Upper lobe of left lung (tissue), 6 donors: ENCODE data around the gene CPPED1. TPM values are rescaled to one million over a fixed set of nuclear protein-coding genes. Genes with fewer than 3 reads are reported as not detected.

Experiments
- ATAC-seq, 2 donors: fragments of 200-7000 bp; cut with Tn5 transposase; one replicate each; pipeline ENCODE4 v1.9.1; 2022; ENCODE audit warnings: mild to moderate bottlenecking in 2 of 2, moderate library complexity in 2 of 2; ENCODE audit not compliant: low FRiP score in 2 of 2
- DNase-seq, 2 donors: peaks; one replicate each; pipeline ENCODE4 v3.0.0-alpha.2; 2019 to 2020
- H3K27ac ChIP-seq, 4 donors: fragments of 200-600 bp; sonication (generic); one replicate each; pipeline ENCODE4 v1.5.1; 2016 to 2019
- H3K27me3 ChIP-seq, 4 donors: fragments of 200-600 bp; sonication (generic); one replicate each; pipeline ENCODE4 v1.5.1; 2017 to 2019
- H3K36me3 ChIP-seq, 4 donors: fragments of 200-600 bp; sonication (generic); one replicate each; pipeline ENCODE4 v1.5.1; 2016 to 2019
- H3K4me1 ChIP-seq, 4 donors: fragments of 200-600 bp; sonication (generic); one replicate each; pipeline ENCODE4 v1.5.1; 2018 to 2019
- H3K4me3 ChIP-seq, 4 donors: fragments of 200-600 bp; sonication (generic); one replicate each; pipeline ENCODE4 v1.5.1; 2017 to 2019; ENCODE audit warnings: mild to moderate bottlenecking in 2 of 4, moderate library complexity in 1 of 4
- H3K9me3 ChIP-seq, 4 donors: fragments of 200-600 bp; sonication (generic); one replicate each; pipeline ENCODE4 v1.5.1; 2018 to 2019
- EP300 ChIP-seq, 4 donors: sonication (generic); formaldehyde crosslinking; IDR thresholded peaks; one replicate each; pipeline ENCODE4 v1.5.1; 2017; ENCODE audit warnings: antibody characterized with exemption in 4 of 4, control low read depth in 2 of 4
- POLR2A ChIP-seq, 4 donors: fragments of 450-650 bp; IDR thresholded peaks; one replicate each; pipeline ENCODE4 v1.5.1; 2016 to 2017; ENCODE audit warnings: antibody characterized with exemption in 4 of 4, mild to moderate bottlenecking in 2 of 4
- POLR2AphosphoS5 ChIP-seq, 2 donors: sonication (generic); formaldehyde crosslinking; IDR thresholded peaks; one replicate each; pipeline ENCODE4 v1.5.1; 2017; ENCODE audit warnings: antibody characterized with exemption in 2 of 2
- WGBS, 2 donors: methylation state at CpG; one replicate each; pipeline ENCODE4 v1.1.5; 2017 to 2018; 5-methylcytosine and 5-hydroxymethylcytosine counted together
- total RNA-seq, 6 donors: library from RNA; depleted of rRNA in 4 of 6; stranded (reverse); fragments of >200 nt in 4 of 6; gene quantifications; one replicate each; pipeline versions ENCODE4 v1.1.0 to v1.2.1, GENCODE V29; 2016 to 2021
- TF ChIP-seq, protein P1 (sequence below), 6 experiments: fragments of 450-650 bp in 4 of 6; fragments of 200-600 bp in 2 of 6; sonication (generic) in 2 of 6; IDR thresholded peaks; one replicate each; pipeline ENCODE4 v1.5.1; 2016 to 2019; ENCODE audit warnings: antibody characterized with exemption in 6 of 6
- donor health status: DM: no; HTN: no; CAD: no; lungs with moderate emphysema.
- donor health status: DM: no; HTN: yes; CAD: no; lungs with severe emphysema.

Gene CPPED1
- total RNA-seq, 6 donors from 2014 or later, result 12.5 to 32.5 (median 23.1) TPM

DNA sequence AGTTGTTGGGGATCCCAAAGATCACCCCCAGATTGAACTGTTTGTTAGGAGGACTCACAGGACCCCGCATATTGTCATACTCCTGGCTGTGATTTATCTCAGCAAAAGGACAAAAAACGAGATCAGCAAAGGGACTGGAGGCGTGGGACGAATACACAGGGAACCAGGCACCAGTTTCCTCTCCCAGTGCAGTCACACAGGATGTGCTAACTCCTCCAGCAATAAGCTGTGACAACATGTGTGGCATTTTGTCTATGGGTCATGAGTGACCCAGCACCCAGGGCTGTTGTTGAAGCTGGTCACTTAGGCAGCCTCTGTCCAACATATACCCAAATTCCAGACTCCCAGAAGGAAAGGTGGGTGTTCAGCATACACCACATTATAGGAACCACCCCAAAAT, 60.9 kb downstream of the CPPED1 start:
- ATAC-seq, result no peak
- peak in 1 of 2 donors; percentile 14 for DNase-seq
- Histone ChIP-seq H3K9me3 (no peaks in the 10 kb centered on the region), H3K4me3 (no peak overlapping the region), H3K27me3 (no peaks in the 10 kb centered on the region), H3K27ac (no peak overlapping the region), H3K36me3 (peaks cover 0 to 3% (median 0%) of the 10 kb centered on the region in 4 donors), H3K4me1 (no peaks in the 10 kb centered on the region)
- no peak for TF ChIP-seq POLR2A (IDR thresholded peaks at IDR 0.05)
- no peak for TF ChIP-seq EP300 (IDR thresholded peaks at IDR 0.05)
- 92 to 97% methylated on average over 4 of the region's 4 CpGs for WGBS, 2 donors

DNA sequence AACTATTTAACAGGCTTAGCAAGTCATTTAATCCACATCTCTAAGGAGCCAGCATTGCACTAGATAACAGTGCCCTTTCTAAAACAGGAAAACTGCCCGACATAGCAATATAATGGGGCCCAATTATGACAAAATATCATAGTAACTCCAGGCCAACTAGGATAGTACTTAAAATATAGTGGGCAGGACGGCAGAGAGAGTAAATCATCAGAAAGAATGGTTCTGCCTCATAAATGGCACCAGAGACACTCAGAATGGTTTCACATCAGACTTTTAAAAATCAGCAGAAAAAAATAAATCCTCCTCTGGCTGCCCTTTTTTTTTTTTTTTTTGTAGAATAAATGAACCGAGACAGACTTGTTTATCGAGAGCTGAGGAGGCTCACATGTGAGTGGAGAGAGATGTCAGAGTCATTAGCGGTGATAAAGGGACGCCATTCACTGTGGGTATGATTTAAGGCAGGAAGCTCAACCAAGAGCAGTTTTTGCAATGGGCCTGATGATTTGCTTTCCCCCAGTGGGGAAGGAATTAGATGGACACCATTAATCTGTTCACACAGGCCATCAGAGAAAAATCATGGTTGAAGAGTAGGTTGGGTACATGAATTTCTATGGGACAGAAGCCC, 62.6 kb downstream of the CPPED1 start:
- Histone ChIP-seq H3K4me3 (no peak overlapping the region), H3K27ac (no peak overlapping the region), H3K27me3 (no peaks in the 10 kb centered on the region), H3K9me3 (no peaks in the 10 kb centered on the region), H3K36me3 (peaks cover 0 to 6% (median 0%) of the 10 kb centered on the region in 4 donors), H3K4me1 (no peaks in the 10 kb centered on the region)
- DNase-seq (no peak), ATAC-seq (no peak)
- TF ChIP-seq, protein P1, sequence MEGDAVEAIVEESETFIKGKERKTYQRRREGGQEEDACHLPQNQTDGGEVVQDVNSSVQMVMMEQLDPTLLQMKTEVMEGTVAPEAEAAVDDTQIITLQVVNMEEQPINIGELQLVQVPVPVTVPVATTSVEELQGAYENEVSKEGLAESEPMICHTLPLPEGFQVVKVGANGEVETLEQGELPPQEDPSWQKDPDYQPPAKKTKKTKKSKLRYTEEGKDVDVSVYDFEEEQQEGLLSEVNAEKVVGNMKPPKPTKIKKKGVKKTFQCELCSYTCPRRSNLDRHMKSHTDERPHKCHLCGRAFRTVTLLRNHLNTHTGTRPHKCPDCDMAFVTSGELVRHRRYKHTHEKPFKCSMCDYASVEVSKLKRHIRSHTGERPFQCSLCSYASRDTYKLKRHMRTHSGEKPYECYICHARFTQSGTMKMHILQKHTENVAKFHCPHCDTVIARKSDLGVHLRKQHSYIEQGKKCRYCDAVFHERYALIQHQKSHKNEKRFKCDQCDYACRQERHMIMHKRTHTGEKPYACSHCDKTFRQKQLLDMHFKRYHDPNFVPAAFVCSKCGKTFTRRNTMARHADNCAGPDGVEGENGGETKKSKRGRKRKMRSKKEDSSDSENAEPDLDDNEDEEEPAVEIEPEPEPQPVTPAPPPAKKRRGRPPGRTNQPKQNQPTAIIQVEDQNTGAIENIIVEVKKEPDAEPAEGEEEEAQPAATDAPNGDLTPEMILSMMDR (IDR thresholded peaks at IDR 0.05), result no peak
- TF ChIP-seq POLR2A (IDR thresholded peaks at IDR 0.05), result no peak
- TF ChIP-seq EP300 (IDR thresholded peaks at IDR 0.05), result no peak
- TF ChIP-seq POLR2AphosphoS5 (IDR thresholded peaks at IDR 0.05), result no peak
- WGBS, 2 donors, result 85 to 86% methylated on average over 6 of the region's 6 CpGs

DNA sequence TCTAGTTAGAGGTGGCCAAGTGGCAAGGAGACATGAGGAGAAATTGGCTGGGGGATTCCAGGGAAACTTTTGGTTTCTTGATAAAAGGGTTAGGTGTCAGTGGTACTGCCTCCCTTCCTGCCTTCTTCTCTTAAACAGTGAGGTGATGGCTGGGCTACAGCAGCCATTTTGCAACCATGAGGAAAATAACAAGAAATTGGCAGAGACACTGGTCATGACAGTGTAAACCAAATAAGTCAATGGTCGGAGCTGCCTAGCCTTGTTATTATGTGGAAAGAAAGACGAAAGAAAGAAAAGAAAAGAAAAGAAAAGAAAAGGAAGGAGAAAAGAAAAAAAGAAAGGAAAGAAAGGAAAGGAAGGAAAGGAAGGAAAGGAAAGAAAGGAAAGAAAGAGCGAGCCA, 63.9 kb downstream of the CPPED1 start:
- Histone ChIP-seq H3K4me3 (no peak overlapping the region), H3K9me3 (peaks cover 0 to 1% (median 0%) of the 10 kb centered on the region in 4 donors), H3K4me1 (no peaks in the 10 kb centered on the region), H3K27ac (no peak overlapping the region), H3K36me3 (peaks cover 0 to 6% (median 0%) of the 10 kb centered on the region in 4 donors), H3K27me3 (no peaks in the 10 kb centered on the region)
- ATAC-seq, result no peak
- DNase-seq, result no peak
- no peak for TF ChIP-seq POLR2AphosphoS5 (IDR thresholded peaks at IDR 0.05)
- 95 to 100% methylated on average over 3 of the region's 3 CpGs for WGBS, 2 donors

DNA sequence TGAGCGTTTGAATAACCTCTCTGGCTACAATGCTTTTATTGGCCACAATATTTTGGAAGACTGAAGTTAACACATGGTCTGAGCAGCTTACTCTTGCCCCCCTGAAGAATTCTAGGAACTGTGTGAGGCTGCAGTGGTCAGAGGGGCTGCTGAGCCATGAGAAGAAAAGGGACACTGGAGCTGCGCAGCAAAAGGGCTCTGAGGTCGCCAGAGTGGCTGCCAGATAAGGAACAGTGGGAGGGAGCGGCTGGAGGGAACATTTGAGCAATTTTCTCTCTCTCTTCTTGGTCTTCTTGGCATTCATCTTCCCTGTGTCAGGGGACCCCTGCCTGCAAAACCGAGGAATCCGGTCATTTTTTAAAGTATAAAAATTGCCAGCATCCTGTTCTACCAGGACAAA, 66.1 kb downstream of the CPPED1 start:
- ATAC-seq, result no peak
- Histone ChIP-seq H3K4me3 (no peak overlapping the region), H3K27ac (no peak overlapping the region), H3K36me3 (peaks cover 0 to 6% (median 0%) of the 10 kb centered on the region in 4 donors), H3K27me3 (no peaks in the 10 kb centered on the region), H3K9me3 (peaks cover 4 to 20% (median 9%) of the 10 kb centered on the region in 4 donors), H3K4me1 (no peaks in the 10 kb centered on the region)
- DNase-seq, result no peak
- TF ChIP-seq, protein P1 (IDR thresholded peaks at IDR 0.05), result no peak
- TF ChIP-seq POLR2A (IDR thresholded peaks at IDR 0.05), result no peak
- TF ChIP-seq EP300 (IDR thresholded peaks at IDR 0.05), result no peak
- TF ChIP-seq POLR2AphosphoS5 (IDR thresholded peaks at IDR 0.05), result no peak
- WGBS, 2 donors, result 78 to 89% methylated on average over 6 of the region's 6 CpGs

DNA sequence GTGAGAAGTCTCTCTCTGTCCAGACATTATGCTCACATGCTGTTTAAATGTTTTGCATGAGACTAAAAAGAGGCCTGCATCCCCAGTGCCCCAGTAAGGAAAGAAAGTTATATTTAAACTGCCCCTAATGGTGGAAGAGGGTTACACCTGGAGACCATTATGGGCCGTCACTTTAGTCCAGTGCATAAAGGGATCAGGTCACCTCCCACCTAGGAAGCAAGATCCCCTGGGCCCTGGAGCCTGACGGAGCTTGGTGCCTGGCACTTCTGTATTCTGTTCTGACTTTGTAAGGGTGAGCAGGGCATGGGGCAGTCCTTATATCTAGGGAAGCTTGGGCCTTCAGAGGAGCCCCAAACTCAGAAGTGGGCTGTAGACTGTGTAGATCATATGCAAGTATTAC, 67.9 kb downstream of the CPPED1 start:
- no peak for ATAC-seq
- H3K4me3 ChIP-seq, result no peak overlapping the region
- no peak for DNase-seq
- H3K27me3 ChIP-seq, result no peaks in the 10 kb centered on the region
- WGBS, 2 donors, result 89 to 100% methylated on average over 1 to 2 of the region's 2 CpGs
- TF ChIP-seq, protein P1 (IDR thresholded peaks at IDR 0.05), result no peak
- no peak for TF ChIP-seq POLR2AphosphoS5 (IDR thresholded peaks at IDR 0.05)
- TF ChIP-seq EP300 (IDR thresholded peaks at IDR 0.05), result no peak
- TF ChIP-seq POLR2A (IDR thresholded peaks at IDR 0.05), result no peak
- H3K4me1 ChIP-seq, result no peaks in the 10 kb centered on the region
- H3K36me3 ChIP-seq, result peaks cover 0 to 6% (median 0%) of the 10 kb centered on the region in 4 donors
- no peak overlapping the region for H3K27ac ChIP-seq
- H3K9me3 ChIP-seq, result peaks cover 9 to 29% (median 13%) of the 10 kb centered on the region in 4 donors

DNA sequence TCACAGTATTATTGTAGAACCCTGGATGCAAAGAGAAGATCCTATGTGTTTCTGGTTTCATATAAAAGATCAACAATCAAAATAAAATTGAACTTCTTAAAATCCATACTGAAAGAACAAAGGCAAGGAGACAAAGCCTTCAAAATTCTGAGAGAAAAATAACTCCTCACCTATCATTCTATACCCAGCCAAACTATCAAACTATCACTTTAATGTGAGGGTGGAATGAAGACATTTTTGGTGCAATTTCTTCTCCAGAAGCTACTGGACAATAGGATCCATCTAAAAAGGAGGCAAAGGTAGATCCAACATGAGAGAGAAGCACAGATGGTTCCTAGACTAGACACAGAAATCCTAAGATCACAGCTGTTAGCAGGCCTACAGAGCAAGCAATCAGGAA, 71.1 kb downstream of the CPPED1 start:
- H3K27me3 ChIP-seq, result no peaks in the 10 kb centered on the region
- H3K9me3 ChIP-seq, result peaks cover 9 to 29% (median 13%) of the 10 kb centered on the region in 4 donors
- DNase-seq (no peak), ATAC-seq (no peak)
- H3K4me1 ChIP-seq, result no peaks in the 10 kb centered on the region
- TF ChIP-seq, protein P1 (IDR thresholded peaks at IDR 0.05), result no peak
- no peak for TF ChIP-seq POLR2A (IDR thresholded peaks at IDR 0.05)
- H3K4me3 ChIP-seq, result no peak overlapping the region
- H3K27ac ChIP-seq, result no peak overlapping the region
- H3K36me3 ChIP-seq, result peaks cover 0 to 1% (median 0%) of the 10 kb centered on the region in 4 donors
